ENCODE results near the gene IGF2.
"Not testable (repeated sequence)": the region's sequence is repeated elsewhere in the genome, so short reads cannot be mapped to it uniquely, and the experiment has no call there.

The IGF2 gene

GRCh38 chr11:2131371-2132236, 7.6 kb downstream of the IGF2 start:
- Mint-ChIP-seq H3K4me3 (no peak overlapping the region), H3K27me3 (peaks cover 54% of the 10 kb centered on the region), H3K9me3 (no peaks in the 10 kb centered on the region), H3K36me3 (ENCODE audit: low read depth) (no peaks in the 10 kb centered on the region), H3K27ac (no peak overlapping the region), H3K4me1 (no peaks in the 10 kb centered on the region)
- no peak for ATAC-seq
- no peak for DNase-seq

DNA sequence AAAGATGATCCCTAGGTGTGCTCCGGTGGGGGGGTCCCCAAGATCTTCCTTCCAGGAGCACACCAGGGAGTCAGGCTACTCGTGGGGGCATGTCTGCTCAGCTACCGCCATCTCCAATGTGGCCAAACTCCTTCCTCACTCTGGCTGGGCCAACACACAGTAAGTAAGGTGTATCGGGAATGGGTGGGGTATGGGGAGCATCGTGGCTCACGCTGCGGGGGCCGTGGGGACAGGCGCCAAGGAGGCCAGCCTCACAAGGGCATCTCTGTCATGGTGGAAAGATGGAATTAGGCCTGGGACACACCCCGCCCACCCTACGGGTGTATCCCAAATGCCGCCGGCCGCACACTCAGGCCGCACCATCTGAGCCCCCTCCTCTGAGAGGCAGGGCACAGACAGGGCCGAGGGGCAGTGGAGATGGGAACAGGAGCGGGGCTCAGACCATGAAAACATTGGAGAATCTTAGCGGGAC, 8.3 kb downstream of the IGF2 start:
- DNase-seq (no peak), ATAC-seq (no peak)
- Mint-ChIP-seq H3K4me3 (no peak overlapping the region), H3K4me1 (no peaks in the 10 kb centered on the region), H3K27me3 (peaks cover 48% of the 10 kb centered on the region), H3K9me3 (no peaks in the 10 kb centered on the region), H3K36me3 (ENCODE audit: low read depth) (no peaks in the 10 kb centered on the region), H3K27ac (no peak overlapping the region)

DNA sequence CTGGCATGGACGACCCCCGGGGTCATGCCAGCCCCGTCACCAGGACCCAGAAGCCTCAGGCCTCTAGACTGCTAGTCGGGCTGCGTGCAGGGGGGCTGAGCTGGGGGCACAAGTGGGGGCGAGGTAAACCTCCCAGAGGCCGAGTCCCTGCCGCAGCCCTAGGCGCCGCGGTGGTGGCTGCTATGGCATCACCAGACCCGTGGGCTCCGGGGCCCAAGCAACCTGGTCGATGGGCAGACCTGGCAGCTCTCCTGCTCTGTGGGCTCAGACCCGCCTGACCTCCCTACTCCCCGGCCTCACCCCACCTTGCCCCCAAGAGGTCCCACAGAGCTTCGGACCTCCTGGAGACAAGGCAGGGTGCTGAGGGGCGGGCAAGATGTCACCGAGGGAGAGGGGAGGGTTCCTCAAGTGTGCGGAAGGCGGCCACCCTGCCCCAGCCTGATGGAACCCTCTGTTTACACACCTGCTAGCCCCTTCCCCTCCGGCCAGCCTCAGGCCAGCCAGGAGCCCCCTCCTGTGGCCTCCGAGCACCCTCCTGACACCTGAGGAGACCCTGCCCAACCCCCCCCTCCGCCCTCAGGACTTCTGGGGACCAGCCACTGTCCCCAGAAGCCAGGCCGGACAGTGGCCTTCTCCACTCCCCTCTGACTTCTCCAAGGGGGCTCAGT, 9.4 kb downstream of the IGF2 start:
- ATAC-seq (no peak), DNase-seq (no peak)
- no peaks in the 10 kb centered on the region for H3K36me3 Mint-ChIP-seq (ENCODE audit: low read depth)
- H3K27me3 Mint-ChIP-seq = peaks cover 39% of the 10 kb centered on the region
- no peak overlapping the region for H3K4me3 Mint-ChIP-seq
- no peaks in the 10 kb centered on the region for H3K4me1 Mint-ChIP-seq
- no peak overlapping the region for H3K27ac Mint-ChIP-seq
- H3K9me3 Mint-ChIP-seq = no peaks in the 10 kb centered on the region

DNA sequence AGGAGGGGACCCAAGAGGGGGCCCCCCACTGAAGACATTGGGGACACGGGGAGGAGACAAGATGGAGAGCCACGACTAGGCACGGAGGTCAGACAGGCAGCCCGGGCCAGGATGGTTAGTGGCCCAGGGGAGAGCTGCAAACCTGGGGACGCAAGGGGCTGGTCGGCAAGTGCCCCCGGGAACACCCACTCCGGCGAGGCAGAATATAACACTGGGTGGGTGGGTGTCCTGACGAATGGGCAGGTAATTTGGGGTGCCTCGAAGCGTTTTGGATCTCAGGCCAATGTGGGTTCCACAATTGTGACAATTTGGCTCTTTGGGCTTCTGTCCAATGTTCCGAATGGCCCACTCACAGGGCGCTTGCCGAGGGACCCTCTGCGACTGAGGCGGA, 9.9 kb downstream of the IGF2 start:
- DNase-seq = no peak
- H3K4me1 Mint-ChIP-seq = no peaks in the 10 kb centered on the region
- H3K9me3 Mint-ChIP-seq = no peaks in the 10 kb centered on the region
- no peak overlapping the region for H3K27ac Mint-ChIP-seq
- no peaks in the 10 kb centered on the region for H3K36me3 Mint-ChIP-seq (ENCODE audit: low read depth)
- H3K27me3 Mint-ChIP-seq = peaks cover 40% of the 10 kb centered on the region
- H3K4me3 Mint-ChIP-seq = no peak overlapping the region
- ATAC-seq = no peak

GRCh38 chr11:2128511-2129307, 10.5 kb downstream of the IGF2 start:
- no peaks in the 10 kb centered on the region for H3K9me3 Mint-ChIP-seq
- ATAC-seq (no peak), DNase-seq (no peak)
- no peak overlapping the region for H3K4me3 Mint-ChIP-seq
- no peaks in the 10 kb centered on the region for H3K36me3 Mint-ChIP-seq (ENCODE audit: low read depth)
- peaks cover 39% of the 10 kb centered on the region for H3K27me3 Mint-ChIP-seq
- H3K4me1 Mint-ChIP-seq = no peaks in the 10 kb centered on the region
- H3K27ac Mint-ChIP-seq = no peak overlapping the region

DNA sequence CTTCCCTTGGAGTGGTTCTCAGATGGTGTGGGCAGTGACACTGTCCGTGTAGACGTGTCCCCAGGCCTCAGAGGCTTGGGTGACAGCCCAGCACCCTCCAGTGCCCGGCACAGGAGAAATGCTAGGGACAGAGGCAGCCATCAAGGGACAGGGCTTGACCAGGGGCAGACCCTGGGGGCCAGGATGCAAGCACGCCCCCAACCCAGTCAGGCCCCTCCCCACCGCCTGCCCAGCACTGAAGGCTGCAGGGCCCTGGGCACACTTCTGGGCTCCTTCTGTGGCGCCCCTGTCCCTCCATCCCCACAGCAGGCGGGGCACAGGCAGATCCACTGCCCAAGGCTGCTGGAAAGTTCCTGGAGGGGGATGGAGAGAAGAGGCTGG, 11.1 kb downstream of the IGF2 start:
- no peak for DNase-seq
- H3K4me3 Mint-ChIP-seq = no peak overlapping the region

GRCh38 chr11:2127482-2128129, 11.6 kb downstream of the IGF2 start:
- no peak for ATAC-seq
- Mint-ChIP-seq H3K9me3 (no peaks in the 10 kb centered on the region), H3K27me3 (peaks cover 39% of the 10 kb centered on the region), H3K4me1 (no peaks in the 10 kb centered on the region), H3K27ac (no peak overlapping the region), H3K4me3 (no peak overlapping the region), H3K36me3 (ENCODE audit: low read depth) (no peaks in the 10 kb centered on the region)
- no peak for DNase-seq

More for the DNA sequence above, 11.1 kb downstream of the IGF2 start:
- Mint-ChIP-seq H3K27ac (no peak overlapping the region), H3K4me1 (no peaks in the 10 kb centered on the region), H3K36me3 (ENCODE audit: low read depth) (no peaks in the 10 kb centered on the region), H3K27me3 (peaks cover 40% of the 10 kb centered on the region), H3K9me3 (no peaks in the 10 kb centered on the region)
- ATAC-seq = no peak

- H3K4me3 Mint-ChIP-seq = no peak overlapping the region
- ATAC-seq (no peak), DNase-seq (no peak)
- no peaks in the 10 kb centered on the region for H3K36me3 Mint-ChIP-seq (ENCODE audit: low read depth)
- H3K4me1 Mint-ChIP-seq = no peaks in the 10 kb centered on the region
- no peaks in the 10 kb centered on the region for H3K9me3 Mint-ChIP-seq
- H3K27me3 Mint-ChIP-seq = peaks cover 33% of the 10 kb centered on the region
- no peak overlapping the region for H3K27ac Mint-ChIP-seq
These were observed 12.6 kb downstream of the IGF2 start for GRCh38 chr11:2126520-2127085.

GRCh38 chr11:2124736-2125484, 14.3 kb downstream of the IGF2 start:
- H3K4me3 Mint-ChIP-seq; ATAC-seq; H3K4me1 Mint-ChIP-seq; H3K27ac Mint-ChIP-seq; H3K9me3 Mint-ChIP-seq; DNase-seq; H3K36me3 Mint-ChIP-seq (ENCODE audit: low read depth): not testable (repeated sequence)
- peaks cover 31% of the 10 kb centered on the region for H3K27me3 Mint-ChIP-seq

GRCh38 chr11:2123628-2123960, 15.6 kb downstream of the IGF2 start:
- ATAC-seq (no peak), DNase-seq (no peak)
- H3K4me1 Mint-ChIP-seq = no peaks in the 10 kb centered on the region
- H3K9me3 Mint-ChIP-seq = no peaks in the 10 kb centered on the region
- no peak overlapping the region for H3K4me3 Mint-ChIP-seq
- no peak overlapping the region for H3K27ac Mint-ChIP-seq
- H3K27me3 Mint-ChIP-seq = peaks cover 31% of the 10 kb centered on the region
- no peaks in the 10 kb centered on the region for H3K36me3 Mint-ChIP-seq (ENCODE audit: low read depth)

DNA sequence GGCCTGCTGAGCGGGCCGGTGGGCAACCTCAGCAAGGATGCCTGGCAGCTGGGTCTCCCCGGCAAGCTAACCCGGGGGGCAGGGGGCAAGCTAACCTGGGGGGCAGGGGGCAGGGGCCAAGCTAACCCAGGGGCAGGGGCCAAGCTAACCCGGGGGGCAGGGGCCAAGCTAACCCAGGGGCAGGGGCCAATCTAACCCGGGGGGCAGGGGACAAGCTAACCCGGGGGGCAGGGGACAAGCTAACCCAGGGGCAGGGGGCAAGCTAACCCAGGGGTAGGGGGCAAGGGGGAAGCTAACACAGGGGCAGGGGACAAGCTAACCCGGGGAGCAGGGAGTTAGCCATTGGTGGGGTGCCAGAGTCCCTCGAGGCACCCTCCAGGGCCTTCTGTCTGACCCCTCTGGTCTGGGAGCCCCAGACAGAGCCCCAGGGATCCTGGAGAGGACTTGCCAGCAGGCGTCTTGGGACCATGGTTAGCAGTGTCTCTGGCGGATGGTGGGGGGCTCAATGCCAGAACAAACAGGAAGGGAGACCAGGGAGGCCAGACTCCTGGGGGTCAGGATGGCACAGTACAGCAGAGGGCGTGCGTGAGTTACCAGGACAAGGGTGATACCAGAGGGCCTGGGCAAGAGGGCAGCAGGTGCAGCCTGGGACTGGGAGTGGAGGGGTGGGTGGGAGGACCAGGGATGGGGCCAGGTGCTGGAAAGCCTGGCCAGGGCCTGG, 16.1 kb downstream of the IGF2 start:
- Mint-ChIP-seq H3K27me3 (peaks cover 34% of the 10 kb centered on the region), H3K4me3 (no peak overlapping the region), H3K27ac (no peak overlapping the region), H3K9me3 (no peaks in the 10 kb centered on the region), H3K36me3 (ENCODE audit: low read depth) (no peaks in the 10 kb centered on the region), H3K4me1 (no peaks in the 10 kb centered on the region)
- no peak for DNase-seq
- ATAC-seq = no peak

- no peaks in the 10 kb centered on the region for H3K4me1 Mint-ChIP-seq
- H3K27ac Mint-ChIP-seq = no peak overlapping the region
- no peaks in the 10 kb centered on the region for H3K9me3 Mint-ChIP-seq
- no peaks in the 10 kb centered on the region for H3K36me3 Mint-ChIP-seq (ENCODE audit: low read depth)
- ATAC-seq = no peak
- no peak for DNase-seq
- H3K4me3 Mint-ChIP-seq = no peak overlapping the region
- peaks cover 35% of the 10 kb centered on the region for H3K27me3 Mint-ChIP-seq
These were observed 16.8 kb downstream of the IGF2 start for GRCh38 chr11:2122222-2122906.
